GM12878 (cell line): ENCODE data around the gene C15orf39. TPM values are rescaled to one million over a fixed set of nuclear protein-coding genes. Genes with fewer than 3 reads are reported as not detected.
A peak's percentile ranks its signal among the peaks of the same experiment; 100 is the strongest.

ENCODE experiments used
- ATAC-seq: fragments of 200-7000 bp; cut with Tn5 transposase; 3 replicates; pipeline ENCODE4 v1.9.1; 2020; ENCODE audit warnings: mild to moderate bottlenecking, moderate library complexity
- BruUV-seq: library from RNA; stranded (reverse); fragments of 400-500 nt; replicated peaks from 2 replicates; lab custom pipeline; 2021; lab: Mats Ljungman, UMichigan
- CTCF ChIA-PET: fragments of 300-600 bp; sonication (Branson Sonifier 250); formaldehyde crosslinking; extraction: SDS; loops from one replicate; lab custom pipeline; 2021; ENCODE audit warnings: inconsistent platforms; lab: Yijun Ruan, JAX
- POLR2A ChIA-PET: fragments of 350-600 bp; formaldehyde crosslinking; extraction: SDS; loops from one replicate; lab custom pipeline; 2021; ENCODE audit warnings: inconsistent platforms; lab: Charles Lee
- RAD21 ChIA-PET: fragments of 300-600 bp; sonication (Branson Sonifier 250); formaldehyde crosslinking; loops from one replicate; lab custom pipeline; 2023; ENCODE audit warnings: antibody characterized with exemption; ENCODE audit not compliant: unreplicated experiment; lab: Charles Lee
- SMC1A ChIA-PET: fragments of 300-600 bp; sonication (Branson Sonifier 250); formaldehyde crosslinking; loops from one replicate; lab custom pipeline; 2023; ENCODE audit not compliant: unreplicated experiment, uncharacterized antibody; lab: Charles Lee
- DNase-seq: peaks from one replicate; pipeline ENCODE4 v3.0.0-alpha.2; 2011; ENCODE audit warnings: low read depth, low spot score
- FAIRE-seq: peaks from 3 replicates; lab custom pipeline; 2011; peaks lifted over from hg19 to GRCh38; lab: Jason Lieb, UNC
- H2AFZ ChIP-seq: 2 replicates; pipeline ENCODE4 v1.6.0; 2011; ENCODE audit warnings: low read depth, low read length, control low read depth; ENCODE audit not compliant: control insufficient read depth
- H3K27ac ChIP-seq: 2 replicates; pipeline ENCODE4 v1.5.1; 2011; ENCODE audit warnings: control low read depth; ENCODE audit not compliant: control insufficient read depth, insufficient read depth
- H3K27me3 ChIP-seq, 2 experiments: replicated peaks in 1 of 2; 2 replicates each; pipeline versions ENCODE4 v1.6.0 to v1.6.1; 2011; ENCODE audit warnings: low read length in 1 of 2; ENCODE audit not compliant: control insufficient read depth in 2 of 2, insufficient read depth in 2 of 2
- H3K36me3 ChIP-seq, 2 experiments: 2 replicates each; pipeline ENCODE4 v1.5.1; 2011; ENCODE audit warnings: low read length in 1 of 2; ENCODE audit not compliant: control insufficient read depth in 2 of 2, insufficient read depth in 2 of 2
- H3K4me1 ChIP-seq: 2 replicates; pipeline ENCODE4 v1.6.1; 2011; ENCODE audit warnings: mild to moderate bottlenecking, low read length, moderate library complexity, mixed read lengths; ENCODE audit not compliant: control insufficient read depth, insufficient read depth
- H3K4me2 ChIP-seq: 2 replicates; pipeline ENCODE4 v1.6.0; 2011; ENCODE audit warnings: control low read depth; ENCODE audit not compliant: control insufficient read depth, insufficient read depth
- H3K4me3 ChIP-seq: fragments of 200-600 bp; sonication (generic); 2 replicates; pipeline ENCODE4 v1.5.1; 2016
- H3K79me2 ChIP-seq: 2 replicates; pipeline ENCODE4 v1.6.0; 2011; ENCODE audit warnings: low read length; ENCODE audit not compliant: control insufficient read depth, insufficient read depth
- H3K9ac ChIP-seq: 2 replicates; pipeline ENCODE4 v1.8.0; 2011; ENCODE audit warnings: low read length, control low read depth, mixed read lengths; ENCODE audit not compliant: control insufficient read depth, insufficient read depth
- H3K9me3 ChIP-seq: replicated peaks from 3 replicates; pipeline ENCODE4 v1.5.1; 2011; ENCODE audit warnings: mild to moderate bottlenecking, low read length; ENCODE audit not compliant: control insufficient read depth, insufficient read depth
- H4K20me1 ChIP-seq: 2 replicates; pipeline ENCODE4 v1.6.0; 2011; ENCODE audit not compliant: control insufficient read depth, insufficient read depth
- ATF2 ChIP-seq: IDR thresholded peaks from 2 replicates; pipeline ENCODE4 v1.6.1; 2012; ENCODE audit warnings: low read length, inconsistent platforms
- BHLHE40 ChIP-seq, 2 experiments: fragments of 450-650 bp in 1 of 2; IDR thresholded peaks; 2 replicates each; pipeline ENCODE4 v1.6.1; 2011 to 2017; ENCODE audit warnings: low read depth in 2 of 2, borderline replicate concordance in 1 of 2, improper control_type of control experiment in 1 of 2, low read length in 1 of 2, mild to moderate bottlenecking in 1 of 2
- BMI1 ChIP-seq: fragments of 450-650 bp; IDR thresholded peaks from 2 replicates; pipeline ENCODE4 v1.6.1; 2016; ENCODE audit warnings: mild to moderate bottlenecking, moderate library complexity, borderline replicate concordance
- CTCF ChIP-seq, 3 experiments: IDR thresholded peaks in 2 of 3; conservative IDR thresholded peaks in 1 of 3; 2 replicates each; pipeline ENCODE4 v1.5.1; 2011; ENCODE audit warnings: low read depth in 3 of 3, low read length in 3 of 3, mild to moderate bottlenecking in 3 of 3, control low read depth in 2 of 3, moderate library complexity in 2 of 3, inconsistent platforms in 1 of 3, mixed read lengths in 1 of 3; ENCODE audit not compliant: control insufficient read depth in 2 of 3, insufficient read depth in 1 of 3; ENCODE audit errors: extremely low read depth in 1 of 3
- DPF2 ChIP-seq: fragments of 450-650 bp; IDR thresholded peaks from 2 replicates; pipeline ENCODE4 v1.6.1; 2017; ENCODE audit warnings: mild to moderate bottlenecking
- ETV6 ChIP-seq, 2 experiments: fragments of 450-650 bp in 1 of 2; IDR thresholded peaks in 1 of 2; conservative IDR thresholded peaks in 1 of 2; 2 replicates each; pipeline ENCODE4 v1.6.1; 2014; ENCODE audit warnings: antibody characterized with exemption in 1 of 2, borderline replicate concordance in 1 of 2, low read depth in 1 of 2, mild to moderate bottlenecking in 1 of 2, moderate library complexity in 1 of 2
- EZH2 ChIP-seq: IDR thresholded peaks from 2 replicates; pipeline ENCODE4 v1.6.1; 2012; ENCODE audit warnings: low read depth, mild to moderate bottlenecking, control low read depth, inconsistent platforms, low read length, borderline replicate concordance; ENCODE audit not compliant: control insufficient read depth
- FOXM1 ChIP-seq: IDR thresholded peaks from 2 replicates; pipeline ENCODE4 v1.6.1; 2012; ENCODE audit warnings: low read depth, mild to moderate bottlenecking, inconsistent platforms, low read length, moderate library complexity
- GATAD2B ChIP-seq: fragments of 450-650 bp; conservative IDR thresholded peaks from 2 replicates; pipeline ENCODE4 v1.6.1; 2017; ENCODE audit warnings: low read depth, mild to moderate bottlenecking, moderate library complexity
- JUND ChIP-seq: IDR thresholded peaks from 2 replicates; pipeline ENCODE4 v1.6.1; 2012; ENCODE audit warnings: low read depth, mild to moderate bottlenecking, low read length, improper control_type of control experiment, moderate library complexity
- MTA3 ChIP-seq: IDR thresholded peaks from 2 replicates; pipeline ENCODE4 v1.6.1; 2012; ENCODE audit warnings: low read length, inconsistent platforms, borderline replicate concordance
- POLR2A ChIP-seq: IDR thresholded peaks from 2 replicates; pipeline ENCODE4 v1.6.1; 2011; ENCODE audit warnings: low read depth, mild to moderate bottlenecking, low read length
- POLR2AphosphoS2 ChIP-seq: IDR thresholded peaks from 2 replicates; pipeline ENCODE4 v1.6.1; 2011; ENCODE audit warnings: low read depth, mild to moderate bottlenecking, low read length, improper control_type of control experiment, moderate library complexity
- POLR2AphosphoS5 ChIP-seq: IDR thresholded peaks from 2 replicates; pipeline ENCODE4 v1.6.1; 2011; ENCODE audit warnings: mild to moderate bottlenecking, low read length, inconsistent platforms
- RBBP5 ChIP-seq: fragments of 200-600 bp; sonication (generic); conservative IDR thresholded peaks from 2 replicates; pipeline ENCODE4 v1.6.1; 2016
- RFX5 ChIP-seq: IDR thresholded peaks from 2 replicates; pipeline ENCODE4 v1.6.1; 2011; ENCODE audit warnings: low read depth, low read length, improper control_type of control experiment
- SMAD5 ChIP-seq: IDR thresholded peaks from 2 replicates; pipeline ENCODE4 v1.6.1; 2016; ENCODE audit warnings: antibody characterized with exemption, low read depth
- SUZ12 ChIP-seq: fragments of 200-600 bp; sonication (generic); IDR thresholded peaks from one replicate; pipeline ENCODE4 v1.6.1; 2018; ENCODE audit warnings: antibody characterized with exemption, mild to moderate bottlenecking; ENCODE audit not compliant: unreplicated experiment
- TAF1 ChIP-seq: IDR thresholded peaks from 2 replicates; pipeline ENCODE4 v1.6.1; 2011; ENCODE audit warnings: mild to moderate bottlenecking, low read depth, low read length, borderline replicate concordance
- ZNF207 ChIP-seq: fragments of 450-650 bp; IDR thresholded peaks from 2 replicates; pipeline ENCODE4 v1.6.1; 2014; ENCODE audit warnings: antibody characterized with exemption, mild to moderate bottlenecking, borderline replicate concordance
- ZNF217 ChIP-seq: fragments of 450-650 bp; IDR thresholded peaks from 2 replicates; pipeline ENCODE4 v1.6.1; 2017; ENCODE audit warnings: antibody characterized with exemption, mild to moderate bottlenecking
- ZNF24 ChIP-seq: fragments of 450-650 bp; IDR thresholded peaks from 2 replicates; pipeline ENCODE4 v1.6.1; 2017; ENCODE audit warnings: antibody characterized with exemption, mild to moderate bottlenecking
- WGBS: methylation state at CpG from one replicate; pipeline ENCODE4 v1.1.6; 2016; ENCODE audit warnings: low lambda C conversion rate; ENCODE audit not compliant: insufficient replicate concordance, insufficient coverage; ENCODE audit errors: missing lambda C conversion rate; 5-methylcytosine and 5-hydroxymethylcytosine counted together
- in situ Hi-C: fragments of 300-500 bp; cut with MboI; formaldehyde crosslinking; loops from 9 replicates; pipeline ENCODE4 v1.14.3; 2018; ENCODE audit warnings: mixed read lengths
- intact Hi-C: fragments of 100-400 bp; cut with micrococcal nuclease; formaldehyde crosslinking; loops from one replicate; pipeline ENCODE4 v1.14.2; 2022; ENCODE audit not compliant: unreplicated experiment
- polyA plus RNA-seq, 11 experiments: library from polyadenylated mRNA; depleted of rRNA in 4 of 11; unstranded in 6 of 11; stranded (reverse) in 5 of 11; fragments of >200 nt; fragmentation: Nextera tagmentation in 4 of 11; fragmentation: Illumina TruSeq in 1 of 11; extraction: Ambion mirVana in 4 of 11; extraction: Trizol in 1 of 11; gene quantifications; 1 replicate in 1 of 11; 2 replicates in 10 of 11; pipeline versions ENCODE4 v1.2.1 to v1.2.3, GENCODE V29; 2011 to 2016; ENCODE audit warnings: inconsistent platforms in 2 of 11, missing spikeins in 2 of 11, low read depth in 1 of 11
- total RNA-seq, 4 experiments: library from RNA; depleted of rRNA in 3 of 4; stranded (reverse); fragments of >200 nt in 3 of 4; fragmentation: Illumina TruSeq in 1 of 4; extraction: Trizol in 1 of 4; gene quantifications; 2 replicates each; pipeline versions ENCODE4 v1.2.1 to v1.2.3, GENCODE V29; 2013 to 2021

C15orf39 gene
- total and polyA plus RNA-seq, 10 of the 15 experiments (the other 5 are each of a cell fraction or from before 2014, with no cell fraction given): 2.3 to 139 (median 33.0) TPM

- Histone ChIP-seq H4K20me1 (peaks cover 40% of the 10 kb centered on the region), H3K27me3 (no peaks in the 10 kb centered on the region), H3K9me3 (no peaks in the 10 kb centered on the region), H3K27ac (no peak overlapping the region), H2AFZ (no peak overlapping the region), H3K4me1 (peaks cover 11% of the 10 kb centered on the region), H3K79me2 (peaks cover 34% of the 10 kb centered on the region), H3K4me3 (no peak overlapping the region), H3K4me2 (no peak overlapping the region), H3K36me3 (peaks cover 36 to 38% of the 10 kb centered on the region in 2 experiments), H3K9ac (no peak overlapping the region)
- POLR2A ChIA-PET: interaction anchor here (0.7 to 0.8 kb wide), 2 partner anchors 12 to 100 kb away, joined by 3 to 4 read pairs; no protein-coding TSS in a partner anchor
- CTCF ChIA-PET: interaction anchor here (0.9 to 1.6 kb wide), 3 partner anchors 9 to 172 kb away, joined by 3 to 5 read pairs (median 3); partner anchors contain the start of gene C15orf39
- SMC1A ChIA-PET: no interaction called here
- RAD21 ChIA-PET: interaction anchor here (1.1 to 2.6 kb wide), 2 partner anchors 12 to 171 kb away, joined by 3 to 8 read pairs; no protein-coding TSS in a partner anchor
- 82% methylated on average over 13 of the region's 13 CpGs for WGBS
- ATAC-seq: no peak; the same call in 1 of the 3 replicates
- no TSS peak for BruUV-seq
- DNase-seq: no peak
- FAIRE-seq: no peak
- intact Hi-C loops (no loop called here), in situ Hi-C loops (no loop called here)
- peak; percentile 21 for TF ChIP-seq POLR2AphosphoS5
- TF ChIP-seq SUZ12: no peak
- no peak for TF ChIP-seq DPF2
- no peak for TF ChIP-seq RFX5
- TF ChIP-seq TAF1: no peak
- TF ChIP-seq SMAD5: peak; percentile 13; the same call in 1 of the 2 replicates
- no peak for TF ChIP-seq ETV6 (conservative IDR thresholded peaks at IDR 0.05 in 1 of 2, IDR thresholded peaks at IDR 0.05 in 1 of 2; ENCODE audit: borderline replicate concordance in 1 of 2, low read depth in 1 of 2)
- TF ChIP-seq ATF2: peak; percentile 40; the same call in 1 of the 2 replicates
- TF ChIP-seq MTA3: 0 out of 2 replicates have a peak, but pooled peaks have one; percentile 70
- TF ChIP-seq JUND: no peak
- no peak for TF ChIP-seq BHLHE40 (IDR thresholded peaks at IDR 0.05; ENCODE audit: borderline replicate concordance in 1 of 2, low read depth in 2 of 2, low read length in 1 of 2)
- 0 out of 2 replicates have a peak, but pooled peaks have one; percentile 37 for TF ChIP-seq POLR2AphosphoS2
- TF ChIP-seq ZNF24: no peak
- TF ChIP-seq ZNF207: no peak
- TF ChIP-seq POLR2A: peak; percentile 47
- no peak for TF ChIP-seq RBBP5
- no peak for TF ChIP-seq BMI1
- no peak for TF ChIP-seq GATAD2B
- TF ChIP-seq CTCF (IDR thresholded peaks at IDR 0.05 in 2 of 3, conservative IDR thresholded peaks at IDR 0.05 in 1 of 3; ENCODE audit: control insufficient read depth in 2 of 3, extremely low read depth in 1 of 3, insufficient read depth in 1 of 3, low read depth in 3 of 3, low read length in 3 of 3): no peak
- TF ChIP-seq ZNF217: no peak
- peak; percentile 30; the same call in 1 of the 2 replicates for TF ChIP-seq FOXM1
- no peak for TF ChIP-seq EZH2
These were observed 12.8 kb downstream of the C15orf39 start for GRCh38 chr15:75214293-75215096.
